ENCODE data around the gene WWOX.

WWOX gene

DNA sequence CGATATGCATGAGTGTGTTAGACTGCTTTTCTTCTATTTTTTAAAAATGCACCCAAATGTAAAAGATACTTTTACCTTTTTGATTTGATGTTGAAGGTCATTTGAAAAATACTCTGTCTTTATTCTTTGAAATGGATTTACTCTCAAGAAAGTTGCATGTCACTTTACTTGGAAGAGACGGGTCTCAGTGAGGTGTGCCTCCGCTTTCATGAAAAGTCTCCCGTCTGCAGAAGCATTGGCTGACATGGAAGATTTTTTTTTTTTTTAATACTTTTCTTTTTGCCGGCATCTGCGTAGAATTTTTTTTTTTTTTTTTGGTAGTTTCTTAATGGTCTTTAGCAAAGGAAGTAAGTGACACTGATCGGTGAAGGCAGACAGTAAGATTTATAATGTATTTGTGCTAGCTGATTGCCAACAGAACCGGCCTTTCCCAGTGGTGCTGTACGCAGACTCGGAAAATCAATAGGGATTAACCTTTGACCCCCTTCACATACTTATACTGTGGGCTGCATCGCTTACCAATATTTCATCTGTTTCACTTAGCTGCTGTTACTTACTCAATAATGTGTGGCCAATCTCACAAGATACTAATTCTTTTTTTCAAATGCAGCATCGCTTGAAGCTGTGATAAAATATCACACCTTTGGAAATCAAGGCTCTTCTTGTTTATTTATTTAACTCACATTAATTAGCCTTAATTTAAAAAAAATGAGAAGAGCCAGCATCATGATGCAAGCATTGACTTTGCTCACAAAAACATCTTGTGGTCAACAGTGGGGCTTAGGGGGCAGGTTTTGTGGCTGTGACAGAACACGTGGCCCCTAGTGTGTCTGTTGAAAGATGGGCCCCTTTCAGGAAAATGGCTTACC, 383.9 kb downstream of the WWOX start:
- no peak for FAIRE-seq

DNA sequence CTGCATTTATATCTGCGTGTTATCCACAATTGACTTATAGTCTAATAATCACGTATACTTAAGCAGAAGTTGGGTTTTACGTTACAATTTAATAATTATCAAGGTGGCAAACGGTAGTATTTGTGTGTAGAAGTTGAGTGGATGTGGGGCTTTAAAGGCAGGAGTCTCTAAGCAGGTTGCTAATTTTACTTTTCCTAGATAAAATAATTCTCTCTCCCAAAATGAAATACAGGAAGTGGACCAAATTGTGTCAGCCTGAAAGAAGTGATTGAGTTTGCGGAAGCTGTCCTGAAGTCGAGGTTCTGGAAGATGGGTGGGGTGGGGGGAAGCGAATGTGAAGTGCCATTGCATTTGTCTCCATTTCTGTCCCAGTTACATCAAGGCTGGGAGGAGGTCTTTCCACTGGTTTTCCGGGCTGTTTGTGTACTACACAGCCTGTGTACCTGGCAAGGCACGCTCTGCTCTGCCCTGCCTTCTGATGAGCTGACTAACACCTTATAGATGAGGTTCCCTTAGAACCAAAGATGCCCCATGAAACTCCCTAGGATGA, 385.1 kb downstream of the WWOX start:
- no peak for FAIRE-seq

- no peak for FAIRE-seq
These were observed 385.9 kb downstream of the WWOX start for GRCh38 chr16:78485188-78485916.

DNA sequence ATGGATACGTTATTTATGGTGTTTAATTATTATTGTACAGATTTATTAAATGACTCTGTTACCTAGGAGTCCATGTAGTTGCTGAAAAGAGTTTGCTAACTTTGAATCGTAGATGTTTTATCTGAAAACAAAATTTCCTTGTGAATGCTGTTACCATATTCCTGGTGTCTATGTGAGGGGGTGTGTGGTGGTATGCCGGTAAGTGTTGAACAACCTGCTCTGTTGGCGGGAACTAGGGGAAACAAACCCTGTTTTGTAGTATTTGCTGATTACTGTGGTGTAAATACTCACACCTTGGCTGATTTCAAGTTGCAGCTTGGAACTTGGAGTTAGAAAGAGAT, 386.4 kb downstream of the WWOX start:
- no peak for FAIRE-seq

DNA sequence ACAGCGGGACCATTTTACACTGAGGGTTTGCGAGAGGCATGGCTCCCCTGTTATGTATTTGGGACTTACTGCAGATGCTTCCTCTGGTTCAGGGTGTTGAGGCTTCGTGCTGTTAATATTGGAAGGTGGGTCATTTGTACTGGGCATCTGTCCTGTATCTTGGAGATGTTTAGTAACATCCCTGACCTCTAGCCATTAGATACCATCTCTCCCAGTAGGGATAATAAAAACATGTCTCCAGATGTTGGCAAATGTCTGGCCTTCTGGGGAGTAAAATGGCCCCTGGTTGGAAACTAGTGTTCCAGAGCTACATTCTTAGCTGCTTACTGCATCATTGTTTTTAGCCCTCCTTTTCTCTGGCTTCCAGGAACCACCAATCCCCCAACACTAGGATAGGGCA, 388.0 kb downstream of the WWOX start:
- FAIRE-seq, result no peak

- no peak for FAIRE-seq
These were observed 389.6 kb downstream of the WWOX start for GRCh38 chr16:78489072-78489471.

GRCh38 chr16:78489631-78490030, 390.2 kb downstream of the WWOX start:
- no peak for FAIRE-seq

DNA sequence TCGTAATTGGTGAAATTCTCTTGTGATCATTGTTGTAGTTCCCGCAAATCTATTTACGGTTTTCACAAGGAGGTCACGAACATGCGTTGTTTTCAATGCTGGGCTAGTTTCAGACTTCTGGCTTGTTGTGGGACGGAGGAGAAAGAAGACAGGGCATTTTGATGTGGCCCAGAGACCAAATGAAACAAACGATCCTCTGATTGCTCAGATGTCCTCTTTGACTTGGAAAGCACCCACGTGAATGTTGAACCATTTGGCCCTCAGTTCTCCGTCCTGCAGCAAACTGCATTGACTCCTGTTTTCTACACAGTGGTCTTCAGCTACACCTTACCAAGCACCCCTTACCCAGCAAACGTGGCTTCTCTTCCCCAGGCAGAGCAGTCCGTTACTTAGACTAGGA, 391.0 kb downstream of the WWOX start:
- FAIRE-seq, result no peak

DNA sequence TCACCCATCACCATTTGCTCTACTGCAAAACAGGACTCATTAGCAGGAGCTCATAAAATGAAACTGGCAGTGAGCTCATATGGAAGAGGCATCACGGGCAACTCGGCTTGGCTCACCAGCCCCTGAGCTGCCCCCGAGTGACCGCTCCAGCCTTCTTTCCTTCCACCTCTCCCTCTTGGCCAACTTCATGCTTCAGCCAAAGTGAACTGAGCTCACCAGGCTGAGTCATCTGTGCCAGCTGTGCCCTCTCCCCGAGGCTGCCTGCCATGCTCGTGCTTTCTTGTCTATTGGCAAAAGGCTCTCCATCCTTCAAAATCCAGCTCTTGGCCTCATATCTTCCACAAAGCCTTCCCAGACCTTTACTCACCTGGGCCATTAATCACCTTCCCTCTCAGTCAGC, 391.4 kb downstream of the WWOX start:
- FAIRE-seq, result no peak

DNA sequence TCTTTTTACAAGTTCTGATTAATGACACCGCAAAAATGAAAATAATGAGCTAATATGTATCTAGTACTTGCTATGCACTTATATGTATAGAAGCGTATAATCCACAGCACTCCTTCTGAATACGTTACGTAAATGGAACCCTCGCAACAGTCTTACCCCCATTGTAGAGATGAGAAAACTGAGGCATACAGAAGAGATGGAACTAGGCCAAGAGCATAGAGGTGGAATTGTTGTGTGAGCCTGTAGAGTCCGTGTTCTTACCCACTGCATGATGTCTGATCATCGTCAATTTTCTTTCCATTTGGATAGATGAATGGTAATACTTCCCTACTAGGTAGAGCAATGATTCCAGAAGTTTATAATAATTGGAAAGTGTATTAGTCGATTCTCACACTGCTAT, 394.1 kb downstream of the WWOX start:
- FAIRE-seq, result no peak

DNA sequence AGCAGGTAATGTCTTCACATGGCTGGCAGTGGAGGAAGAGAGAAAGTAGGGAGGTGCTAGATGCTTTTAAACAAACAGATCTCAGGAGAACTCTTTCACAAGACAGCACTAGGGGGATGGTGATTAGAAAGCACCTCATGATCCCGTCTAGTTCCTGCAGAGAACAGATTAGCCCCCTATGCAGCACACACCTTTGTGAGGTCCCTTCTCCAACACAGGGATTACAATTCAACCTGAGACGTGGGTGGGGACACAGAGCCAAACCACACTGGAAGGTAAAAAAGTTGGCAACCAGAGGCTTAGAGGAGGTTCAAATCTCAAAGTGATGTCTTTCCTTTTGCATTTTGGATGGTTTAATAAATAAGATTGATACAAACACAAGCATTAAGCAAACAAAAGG, 394.7 kb downstream of the WWOX start:
- no peak for FAIRE-seq

- no peak for FAIRE-seq
These were observed 395.2 kb downstream of the WWOX start for GRCh38 chr16:78494674-78495073.

DNA sequence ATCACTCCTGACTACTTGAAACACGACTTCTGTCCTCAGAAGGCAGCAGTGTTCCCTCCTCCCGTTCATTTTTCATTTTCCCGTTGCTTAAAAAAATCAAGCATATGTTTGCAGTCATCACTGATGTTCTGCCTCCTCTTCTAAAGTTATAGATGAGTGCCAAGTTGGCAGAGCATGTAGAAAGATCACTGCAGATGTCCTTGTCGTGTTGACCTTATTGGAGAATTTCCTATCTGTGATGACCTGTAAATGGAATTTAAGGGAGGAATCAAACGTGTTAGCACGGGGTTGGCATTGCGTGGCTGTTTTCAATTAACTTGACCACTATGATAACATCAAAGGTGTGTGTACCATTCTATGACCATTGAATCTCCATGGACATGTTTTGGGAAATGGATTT, 396.7 kb downstream of the WWOX start:
- no peak for FAIRE-seq

DNA sequence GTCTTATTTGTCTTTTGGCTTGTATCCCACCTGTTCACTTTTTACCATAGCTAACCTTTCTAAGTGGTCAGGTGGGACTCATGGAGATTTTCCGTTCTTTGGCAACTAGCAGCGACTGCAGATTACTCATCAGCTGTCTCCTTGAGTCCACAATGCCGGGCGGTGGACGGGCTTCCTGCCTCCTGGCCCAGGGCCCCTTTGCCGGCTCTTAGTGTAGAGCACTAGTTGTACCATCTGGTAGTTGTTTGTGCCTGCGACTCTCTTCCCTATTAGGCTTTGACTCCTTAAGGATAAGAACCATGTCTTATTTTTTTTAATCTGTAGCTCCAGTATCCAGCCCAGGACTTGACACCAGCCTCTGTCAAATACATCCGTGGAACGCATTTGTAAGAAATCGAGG, 399.9 kb downstream of the WWOX start:
- FAIRE-seq, result no peak

DNA sequence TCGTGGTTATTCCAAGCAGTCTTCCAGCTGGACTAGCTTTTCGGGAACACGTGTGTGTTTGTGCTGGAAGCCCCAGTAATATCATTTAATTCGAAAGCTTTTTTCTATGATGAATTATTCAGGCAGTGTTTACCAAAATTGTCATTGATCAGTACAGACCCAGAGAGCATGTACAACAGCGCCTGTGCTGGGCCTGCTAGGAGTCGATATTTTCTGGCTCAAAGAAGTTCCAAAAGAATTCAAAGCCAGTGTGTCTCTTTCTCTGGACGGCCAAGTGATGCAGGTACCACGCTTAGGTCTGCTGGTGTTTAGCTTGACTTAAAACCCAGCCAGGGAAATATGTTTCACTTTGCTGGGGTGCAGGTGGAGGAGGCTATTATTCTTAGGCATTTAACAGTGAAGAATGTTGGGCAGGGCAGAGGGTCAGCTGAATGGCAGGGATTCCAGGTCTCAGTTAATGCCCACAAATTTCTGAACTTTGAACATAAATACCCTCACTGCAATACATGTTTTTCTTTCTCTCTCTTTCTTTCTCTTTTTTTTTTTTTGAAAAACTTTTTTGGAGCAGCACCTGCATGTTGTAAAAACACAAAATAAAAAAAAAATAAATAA, 401.3 kb downstream of the WWOX start:
- no peak for FAIRE-seq

GRCh38 chr16:78501744-78502143, 402.3 kb downstream of the WWOX start:
- FAIRE-seq, result no peak

GRCh38 chr16:78502812-78503350, 403.4 kb downstream of the WWOX start:
- no peak for FAIRE-seq

DNA sequence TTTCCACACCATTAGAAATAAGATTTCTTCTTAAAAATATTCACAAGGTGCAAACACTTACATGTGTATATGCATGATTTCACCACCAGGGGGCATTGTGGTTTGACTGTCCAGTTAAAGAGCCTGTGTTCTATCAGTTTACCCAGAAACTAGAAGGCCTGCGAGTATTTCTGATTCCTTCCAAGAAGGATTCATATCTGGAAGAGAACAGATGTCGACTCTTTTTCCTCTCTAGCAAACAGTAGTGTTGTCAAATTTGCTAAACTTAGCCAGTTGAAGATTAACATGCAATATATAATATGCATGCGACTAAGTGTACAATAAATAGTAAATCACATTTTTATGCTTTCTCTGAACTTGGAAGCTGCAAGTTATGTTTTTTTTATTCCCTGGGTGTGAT, 404.1 kb downstream of the WWOX start:
- peak; percentile 13 for FAIRE-seq

DNA sequence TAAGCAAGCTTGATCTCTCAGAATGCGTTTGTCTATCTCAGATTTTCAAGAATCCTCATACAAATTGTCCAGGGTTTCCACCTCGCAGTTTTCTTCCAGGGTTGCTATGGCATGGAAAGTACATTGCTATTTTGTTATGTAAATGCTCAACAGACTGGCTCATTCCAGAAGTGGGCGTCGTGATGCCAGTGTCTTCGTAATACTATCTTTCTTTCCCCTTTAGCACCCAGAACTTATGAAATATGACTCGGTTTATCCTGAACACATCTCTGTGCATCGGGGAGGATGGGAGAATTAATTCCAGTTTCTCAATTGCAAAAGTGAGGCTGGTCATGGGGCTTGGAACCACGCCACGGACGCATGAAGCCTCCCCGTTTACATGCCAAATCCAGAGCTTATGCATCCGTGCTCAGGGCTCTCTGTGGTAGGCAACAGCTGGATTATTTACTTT, 405.0 kb downstream of the WWOX start:
- no peak for FAIRE-seq

- no peak for FAIRE-seq
These were observed 405.6 kb downstream of the WWOX start for GRCh38 chr16:78505036-78505435.

DNA sequence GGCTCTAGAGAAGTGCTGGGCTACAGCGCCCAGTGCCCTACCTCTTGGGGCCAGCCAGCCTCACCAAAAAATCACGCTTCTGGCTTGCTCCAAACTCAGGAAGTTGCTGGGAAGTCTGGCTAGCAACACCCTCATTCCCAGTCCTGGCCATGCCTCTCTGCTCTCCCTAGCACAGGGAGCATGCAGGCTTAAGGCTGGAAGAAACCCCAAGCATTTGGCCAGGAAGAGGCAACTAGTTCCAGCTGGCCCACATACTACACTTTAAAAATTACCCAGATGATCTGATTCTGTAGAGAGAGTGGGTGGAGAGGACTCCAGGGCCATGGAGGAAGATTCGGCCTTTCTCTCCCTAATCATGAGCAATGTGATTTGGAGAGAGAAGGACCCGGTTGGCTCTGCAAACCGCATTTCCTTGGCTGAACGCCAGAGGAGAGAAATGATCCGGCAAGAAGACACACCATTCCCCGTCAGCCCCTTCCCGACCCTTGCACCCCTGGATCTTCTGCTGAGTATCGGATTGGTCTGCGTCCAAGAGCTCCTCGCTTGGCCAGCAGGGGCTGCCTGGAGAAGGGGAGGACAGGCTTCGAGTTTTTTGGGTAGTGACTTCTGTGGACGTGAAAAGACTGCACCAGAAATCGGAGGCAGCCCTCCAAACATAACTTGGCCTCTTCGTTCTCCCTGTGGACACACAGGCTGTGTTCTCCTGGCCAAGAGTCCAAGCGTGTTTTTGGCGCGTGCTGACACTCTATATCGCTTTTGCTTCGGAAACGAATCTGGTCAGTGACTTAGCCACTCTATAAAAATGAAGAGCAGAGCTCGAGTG, 406.3 kb downstream of the WWOX start:
- no peak for FAIRE-seq

DNA sequence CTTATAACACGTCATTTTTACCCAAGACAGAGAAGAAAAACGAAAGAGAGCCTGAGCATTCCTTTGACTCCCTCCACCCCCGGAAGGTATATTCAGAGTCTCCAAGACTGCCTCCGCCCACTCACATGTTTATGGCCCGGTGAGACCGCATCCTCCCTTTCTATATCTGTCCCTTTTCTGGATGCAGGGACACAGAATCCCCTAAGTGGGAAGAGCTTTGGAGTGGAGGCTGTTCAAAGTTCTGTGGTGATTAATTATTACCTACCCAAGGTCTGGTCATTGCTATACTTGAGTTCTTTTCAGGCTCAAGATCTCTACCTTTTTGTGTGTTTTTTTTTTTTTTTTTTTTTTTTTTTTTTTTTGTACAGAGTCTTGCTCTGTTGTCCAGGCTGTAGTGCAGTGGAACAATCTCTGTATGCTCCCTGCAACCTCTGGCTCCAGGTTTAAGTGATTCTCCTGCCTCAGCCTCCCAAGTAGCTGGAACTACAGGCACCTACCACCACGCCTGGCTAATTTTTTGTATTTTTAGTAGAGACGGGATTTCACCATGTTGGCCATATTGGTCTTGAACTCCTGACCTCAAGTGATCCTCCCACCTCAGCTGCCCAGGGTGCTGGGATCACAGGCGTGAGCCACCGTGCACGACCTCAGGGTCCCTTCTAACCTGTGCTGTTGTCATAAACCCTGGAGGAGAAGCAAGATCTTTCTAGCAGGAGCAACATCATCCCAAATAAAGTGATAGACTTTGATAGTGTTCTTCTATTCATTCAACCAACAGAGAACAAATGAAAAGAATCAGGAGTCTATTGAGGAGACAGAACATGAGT, 407.1 kb downstream of the WWOX start:
- FAIRE-seq, result no peak

Measured in TTC549 (cell line).